Fibroblast of lung (primary cell): ENCODE measurements around the gene USP16.

Source experiments
- CTCF ChIP-seq, 2 donors: IDR thresholded peaks in 1 of 2; conservative IDR thresholded peaks in 1 of 2; 1 replicate in 1 of 2; 2 replicates in 1 of 2; pipeline ENCODE4 v1.5.1; 2011 to 2012; ENCODE audit warnings: low read length in 2 of 2, control low read depth in 1 of 2, inconsistent platforms in 1 of 2, low read depth in 1 of 2, mild to moderate bottlenecking in 1 of 2
- EZH2 ChIP-seq: IDR thresholded peaks from 2 replicates; pipeline ENCODE4 v1.5.1; 2012; ENCODE audit warnings: low read length, control low read depth, mild to moderate bottlenecking; ENCODE audit errors: missing control alignments

GRCh38 chr21:29022166-29022565, 2.3 kb upstream of the USP16 start:
- TF ChIP-seq CTCF (conservative IDR thresholded peaks at IDR 0.05 in 1 of 2, IDR thresholded peaks at IDR 0.05 in 1 of 2; ENCODE audit: low read depth in 1 of 2, low read length in 2 of 2) (no peak), EZH2 (no peak)
